Sigmoid colon (tissue), 7 donors: ENCODE results near the gene HOXB9. TPM values are rescaled to one million over a fixed set of nuclear protein-coding genes. Genes with fewer than 3 reads are reported as not detected.

Source experiments
- DNase-seq: peaks from one replicate; pipeline ENCODE4 v3.0.0-alpha.2; 2019
- H3K27ac ChIP-seq, 4 donors: fragments of 200-600 bp; sonication (generic); one replicate each; pipeline ENCODE4 v1.5.1; 2016 to 2019; ENCODE audit warnings: mild to moderate bottlenecking in 1 of 4
- H3K27me3 ChIP-seq, 3 donors: fragments of 200-600 bp; sonication (generic); one replicate each; pipeline ENCODE4 v1.5.1; 2019; ENCODE audit warnings: mild to moderate bottlenecking in 1 of 3
- H3K36me3 ChIP-seq, 4 donors: fragments of 200-600 bp; sonication (generic); one replicate each; pipeline ENCODE4 v1.5.1; 2016 to 2019
- H3K4me1 ChIP-seq, 4 donors: fragments of 200-600 bp; sonication (generic); one replicate each; pipeline ENCODE4 v1.5.1; 2017 to 2019
- H3K4me3 ChIP-seq, 4 donors: fragments of 200-600 bp; sonication (generic); one replicate each; pipeline ENCODE4 v1.5.1; 2017 to 2019; ENCODE audit warnings: mild to moderate bottlenecking in 2 of 4, moderate library complexity in 1 of 4
- H3K9me3 ChIP-seq, 4 donors: fragments of 200-600 bp in 3 of 4; sonication (generic) in 3 of 4; one replicate each; pipeline versions ENCODE4 v1.5.1 to v1.6.1; 2013 to 2019
- CTCF ChIP-seq, 4 experiments: fragments of 450-650 bp in 3 of 4; fragments of 200-600 bp in 1 of 4; IDR thresholded peaks; one replicate each; pipeline ENCODE4 v1.5.1; 2016 to 2019; ENCODE audit warnings: antibody characterized with exemption in 4 of 4, mild to moderate bottlenecking in 3 of 4, moderate library complexity in 2 of 4
- EP300 ChIP-seq, 4 donors: sonication (generic); formaldehyde crosslinking; IDR thresholded peaks; one replicate each; pipeline ENCODE4 v1.6.1; 2017; ENCODE audit warnings: antibody characterized with exemption in 4 of 4
- POLR2A ChIP-seq, 2 donors: fragments of 450-650 bp; IDR thresholded peaks; one replicate each; pipeline ENCODE4 v1.6.1; 2016; ENCODE audit warnings: antibody characterized with exemption in 2 of 2, mild to moderate bottlenecking in 2 of 2, moderate library complexity in 2 of 2
- POLR2AphosphoS5 ChIP-seq, 4 donors: sonication (generic); formaldehyde crosslinking; IDR thresholded peaks; one replicate each; pipeline ENCODE4 v1.6.1; 2017; ENCODE audit warnings: antibody characterized with exemption in 4 of 4
- WGBS, 2 donors: extraction: QIAGEN DNeasy Blood & Tissue Kit; methylation state at CpG; one replicate each; pipeline ENCODE4 v1.1.7; 2013; 5-methylcytosine and 5-hydroxymethylcytosine counted together
- intact Hi-C: fragments of 100-400 bp; cut with DNase I; formaldehyde crosslinking; loops from one replicate; pipeline ENCODE4 v1.15.1; 2023
- polyA plus RNA-seq, 3 donors: library from polyadenylated mRNA; stranded (reverse); fragments of 200-250 nt; gene quantifications; one replicate each; pipeline ENCODE4 v1.2.3, GENCODE V29; 2013
- total RNA-seq, 4 donors: library from RNA; depleted of rRNA; stranded (reverse); fragments of >200 nt; gene quantifications; one replicate each; pipeline ENCODE4 v1.1.0, GENCODE V29; 2016
- donor health status: healthy with polysubstance abuse.
- donor health status: Bipolar disorder and iron deficiency.
- donor health status: healthy.

The HOXB9 gene
- total and polyA plus RNA-seq, 7 donors = 0.28 to 52.1 (median 18.0) TPM; not detected in 3

- Histone ChIP-seq H3K4me3 (peak overlapping the region in 3 of 4 donors; percentile 31 to 45 (median 32)), H3K36me3 (no peaks in the 10 kb centered on the region), H3K27ac (peak overlapping the region in 1 of 4 donors; percentile 11), H3K4me1 (peaks cover 0 to 26% (median 24%) of the 10 kb centered on the region in 4 donors), H3K9me3 (no peaks in the 10 kb centered on the region), H3K27me3 (peaks cover 83 to 100% (median 99%) of the 10 kb centered on the region in 3 donors)
- DNase-seq = no peak
- TF ChIP-seq POLR2AphosphoS5 (IDR thresholded peaks at IDR 0.05) (no peak), POLR2A (IDR thresholded peaks at IDR 0.05) (no peak), EP300 (IDR thresholded peaks at IDR 0.05) (no peak), CTCF (IDR thresholded peaks at IDR 0.05) (no peak)
- intact Hi-C loops = loop anchor here (5.0 kb wide), 1 partner anchor 102 kb away; the partner anchor contains the start of gene HOXB13
- WGBS, 2 donors = 1 to 2% methylated on average over 66 of the region's 66 CpGs
Measured at GRCh38 chr17:48624544-48625494, 1.3 kb downstream of the HOXB9 start.

GRCh38 chr17:48624118-48624517 is 2.0 kb downstream of the HOXB9 start:
- H3K27me3 ChIP-seq = peaks cover 84 to 100% (median 99%) of the 10 kb centered on the region in 3 donors
- 16 to 47% methylated on average over 5 of the region's 5 CpGs for WGBS, 2 donors
- no peak overlapping the region for H3K4me3 ChIP-seq
- H3K36me3 ChIP-seq = no peaks in the 10 kb centered on the region
- no peaks in the 10 kb centered on the region for H3K9me3 ChIP-seq
- TF ChIP-seq POLR2AphosphoS5 (IDR thresholded peaks at IDR 0.05) (no peak), CTCF (IDR thresholded peaks at IDR 0.05) (no peak), EP300 (IDR thresholded peaks at IDR 0.05) (no peak), POLR2A (IDR thresholded peaks at IDR 0.05) (no peak)
- no peak overlapping the region for H3K27ac ChIP-seq
- peaks cover 0 to 33% (median 29%) of the 10 kb centered on the region in 4 donors for H3K4me1 ChIP-seq
- intact Hi-C loops = loop anchor here (5.0 kb wide), 1 partner anchor 103 kb away; the partner anchor contains the start of gene HOXB13
- no peak for DNase-seq

- TF ChIP-seq POLR2A (IDR thresholded peaks at IDR 0.05) (no peak), EP300 (IDR thresholded peaks at IDR 0.05) (no peak), POLR2AphosphoS5 (IDR thresholded peaks at IDR 0.05) (no peak), CTCF (IDR thresholded peaks at IDR 0.05) (no peak)
- Histone ChIP-seq H3K27ac (no peak overlapping the region), H3K9me3 (no peaks in the 10 kb centered on the region), H3K27me3 (peaks cover 80 to 100% (median 99%) of the 10 kb centered on the region in 3 donors), H3K36me3 (no peaks in the 10 kb centered on the region), H3K4me3 (no peak overlapping the region), H3K4me1 (peaks cover 0 to 38% (median 32%) of the 10 kb centered on the region in 4 donors)
- intact Hi-C loops = loop anchor here (5.0 kb wide), 1 partner anchor 104 kb away; the partner anchor contains the start of gene HOXB13
- 49 to 53% methylated on average over 4 of the region's 4 CpGs for WGBS, 2 donors
- DNase-seq = no peak
Measured at GRCh38 chr17:48623583-48623982, 2.6 kb downstream of the HOXB9 start.

- Histone ChIP-seq H3K4me3 (no peak overlapping the region), H3K27ac (no peak overlapping the region), H3K4me1 (peaks cover 0 to 42% (median 38%) of the 10 kb centered on the region in 4 donors), H3K36me3 (no peaks in the 10 kb centered on the region), H3K27me3 (peaks cover 79 to 100% (median 97%) of the 10 kb centered on the region in 3 donors), H3K9me3 (no peaks in the 10 kb centered on the region)
- 81 to 88% methylated on average over 11 of the region's 11 CpGs for WGBS, 2 donors
- no peak for DNase-seq
- TF ChIP-seq POLR2A (IDR thresholded peaks at IDR 0.05) (no peak), POLR2AphosphoS5 (IDR thresholded peaks at IDR 0.05) (no peak), EP300 (IDR thresholded peaks at IDR 0.05) (no peak), CTCF (IDR thresholded peaks at IDR 0.05) (no peak)
- intact Hi-C loops = loop anchor here (5.0 kb wide), 1 partner anchor 104 kb away; the partner anchor contains the start of gene HOXB13
Measured at GRCh38 chr17:48622857-48623256, 3.3 kb downstream of the HOXB9 start.
